ENCODE results near the gene MEX3D.
"Not testable (repeated sequence)": the region's sequence is repeated elsewhere in the genome, so short reads cannot be mapped to it uniquely, and the experiment has no call there.

Gene MEX3D

GRCh38 chr19:1571358-1571757 lies 3.2 kb upstream of the MEX3D start:
- DNase-seq (ENCODE audit: low read depth in 2 of 2) = no peak

DNA sequence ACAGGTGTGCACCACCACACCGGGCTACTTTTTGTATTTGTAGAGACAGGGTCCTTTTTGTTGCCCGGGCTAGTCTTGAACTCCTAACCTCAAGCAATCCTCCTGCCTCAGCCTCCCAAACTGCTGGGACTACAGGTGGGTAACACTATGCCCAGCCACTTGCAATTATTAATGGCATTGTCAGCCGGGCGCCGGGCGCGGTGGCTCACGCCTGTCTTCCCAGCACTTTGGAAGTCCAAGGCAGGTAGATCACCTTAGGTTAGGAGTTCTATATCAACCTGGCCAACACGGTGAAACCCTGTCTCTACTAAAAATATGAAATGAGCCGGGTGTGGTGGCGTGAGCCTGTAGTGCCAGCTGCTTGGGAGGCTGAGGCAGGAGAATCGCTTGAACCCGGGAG lies 2.7 kb upstream of the MEX3D start:
- DNase-seq (ENCODE audit: low read depth in 2 of 2) = no peak

GRCh38 chr19:1569997-1570396 lies 1.9 kb upstream of the MEX3D start:
- no peak for DNase-seq (ENCODE audit: low read depth in 2 of 2)

- no peak for DNase-seq (ENCODE audit: low read depth in 2 of 2)
Measured at GRCh38 chr19:1567848-1568227, 287 bp downstream of the MEX3D start.

DNA sequence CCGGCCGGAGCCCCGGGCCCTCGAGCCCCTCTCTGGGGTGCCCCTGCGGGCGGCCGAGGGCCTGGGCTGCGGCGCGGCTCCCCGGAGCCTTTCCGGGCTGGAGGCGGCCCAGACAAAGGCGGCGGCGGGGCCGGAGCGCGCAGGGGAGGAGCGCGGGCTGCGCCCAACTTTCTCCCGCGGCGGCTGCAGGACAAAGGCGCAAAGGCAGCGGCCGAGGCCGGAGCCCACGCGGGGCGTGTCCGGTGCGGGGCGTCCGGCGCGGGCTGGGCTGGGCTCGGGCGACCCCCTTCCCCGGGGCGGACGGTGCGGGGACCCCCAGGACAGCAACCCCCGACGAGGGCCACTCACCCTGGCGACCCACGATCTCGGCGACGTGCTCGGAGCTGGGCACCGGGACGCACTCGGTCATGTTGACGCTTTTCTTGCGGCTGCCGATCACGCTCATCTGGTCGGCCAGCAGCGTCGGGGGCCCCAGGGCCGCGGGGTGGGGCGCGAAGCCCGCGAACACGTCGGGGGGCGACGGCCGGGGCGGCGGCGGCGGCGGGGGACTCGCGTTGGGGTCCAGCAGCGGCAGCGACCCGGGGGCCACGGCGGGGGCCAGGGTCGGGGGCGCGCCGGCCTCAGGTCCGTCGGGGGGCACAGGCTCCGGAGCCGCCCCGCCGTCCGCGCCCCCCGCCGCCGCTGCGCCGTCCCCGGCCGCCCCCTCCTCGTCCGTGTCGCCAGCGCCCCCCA lies 843 bp downstream of the MEX3D start:
- no peak for DNase-seq (ENCODE audit: low read depth in 2 of 2)

DNA sequence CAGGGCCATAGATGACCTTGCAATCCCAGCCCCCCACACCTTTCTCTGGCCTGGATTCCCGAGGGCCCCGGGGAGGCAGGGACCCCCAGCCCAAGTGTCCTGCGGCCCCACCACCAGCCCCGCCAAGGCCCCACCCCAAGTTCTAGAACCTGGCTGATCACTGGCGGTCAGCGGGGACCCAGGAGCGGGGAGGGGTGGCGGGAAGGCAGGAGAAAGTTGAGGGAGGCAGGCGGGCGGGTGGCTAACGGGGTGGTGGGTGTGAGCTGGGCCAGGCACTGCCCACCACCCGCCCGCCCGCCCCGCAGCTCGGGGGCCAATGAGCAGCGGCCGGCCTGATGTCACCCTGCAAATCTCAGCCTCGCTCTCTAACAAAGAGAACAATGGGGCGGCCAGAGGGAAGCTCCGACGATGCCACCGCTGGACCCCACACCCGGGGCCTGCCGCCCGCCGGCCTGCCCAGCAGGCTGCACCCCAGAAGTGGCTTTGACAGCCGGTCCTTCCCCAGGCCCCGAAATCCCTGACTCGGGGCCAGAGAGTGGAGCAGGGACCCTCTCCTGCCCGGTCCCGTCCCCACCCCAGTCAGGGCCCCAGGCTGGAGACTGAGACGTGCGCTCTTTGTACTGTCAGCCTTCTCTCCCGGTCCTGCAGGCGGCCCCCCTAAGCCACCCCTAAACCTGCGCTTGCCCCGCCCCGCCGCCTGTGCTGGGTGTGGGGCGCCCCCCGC lies 1.6 kb downstream of the MEX3D start:
- DNase-seq (ENCODE audit: low read depth in 2 of 2) = no peak

DNA sequence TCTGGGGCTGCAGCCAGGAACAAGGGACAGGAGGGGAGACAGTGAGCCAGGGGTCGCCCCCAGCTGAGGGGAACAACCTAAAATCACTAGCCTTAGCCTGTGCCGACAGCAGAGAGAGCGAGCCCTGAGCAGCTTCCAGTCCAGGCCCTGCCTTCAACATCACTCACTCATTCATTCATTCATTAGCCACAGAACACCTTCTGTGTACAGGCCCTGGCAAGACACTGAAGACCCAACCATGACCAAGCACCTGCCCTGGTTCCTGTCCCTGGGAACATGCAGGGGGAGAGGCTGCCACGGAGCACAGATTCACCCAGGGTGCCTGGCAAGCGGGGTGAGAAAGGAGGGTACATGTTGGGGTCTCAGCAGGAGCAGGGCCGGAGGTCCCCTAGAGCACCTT lies 4.9 kb downstream of the MEX3D start:
- DNase-seq (ENCODE audit: low read depth in 2 of 2) = no peak

DNA sequence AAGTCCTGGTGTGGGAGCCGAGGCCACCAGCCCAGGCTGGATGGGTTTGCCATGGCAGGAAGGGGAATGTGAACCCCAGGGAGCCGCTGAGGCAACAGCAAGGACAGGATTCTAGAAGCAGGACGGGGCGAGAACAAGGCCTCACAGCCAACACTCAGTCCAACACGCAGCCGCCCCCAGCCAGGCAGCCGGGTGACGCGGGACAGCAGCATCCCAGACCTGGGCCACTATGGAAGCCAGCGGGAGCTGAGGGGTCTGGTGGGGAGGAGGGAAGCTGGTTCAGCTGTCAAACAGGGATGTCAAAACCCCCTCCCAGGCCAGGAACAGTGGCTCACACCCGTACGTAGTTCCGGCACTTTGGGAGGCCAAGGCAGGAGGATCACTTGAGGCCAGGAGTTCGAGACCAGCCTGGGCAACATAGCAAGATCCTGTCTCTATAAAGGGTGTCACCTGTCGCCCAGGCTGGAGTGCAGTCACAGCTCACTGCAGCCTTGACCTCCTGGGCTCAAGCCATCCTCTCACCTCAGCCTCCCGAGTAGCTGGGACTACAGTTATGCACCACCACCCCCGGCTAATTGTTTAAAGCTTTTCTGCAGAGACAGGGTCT lies 6.8 kb downstream of the MEX3D start:
- DNase-seq (ENCODE audit: low read depth in 2 of 2) = no peak

- no peak for DNase-seq (ENCODE audit: low read depth in 2 of 2)
Measured at GRCh38 chr19:1560286-1560882, 7.7 kb downstream of the MEX3D start.

DNA sequence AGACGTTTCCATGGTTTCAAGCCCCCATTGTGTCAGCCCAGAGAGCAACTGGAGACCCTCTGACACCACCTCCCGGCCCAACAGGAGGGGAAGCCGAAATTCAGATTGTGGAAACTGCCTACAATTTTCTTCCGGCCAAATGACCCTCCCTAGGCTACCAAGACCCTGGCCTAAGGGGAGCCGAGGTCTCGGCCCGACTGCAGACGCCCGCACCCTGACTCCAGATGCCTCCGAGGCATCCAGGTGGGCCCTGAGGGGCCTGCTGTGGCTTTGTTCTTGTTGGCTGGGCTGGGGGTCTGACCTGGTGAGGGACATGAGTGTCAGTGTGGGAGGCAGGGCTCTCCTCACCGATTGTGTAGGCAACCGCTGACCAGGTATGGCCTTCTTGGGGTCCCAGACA lies 9.6 kb downstream of the MEX3D start:
- no peak for DNase-seq (ENCODE audit: low read depth in 2 of 2)

DNA sequence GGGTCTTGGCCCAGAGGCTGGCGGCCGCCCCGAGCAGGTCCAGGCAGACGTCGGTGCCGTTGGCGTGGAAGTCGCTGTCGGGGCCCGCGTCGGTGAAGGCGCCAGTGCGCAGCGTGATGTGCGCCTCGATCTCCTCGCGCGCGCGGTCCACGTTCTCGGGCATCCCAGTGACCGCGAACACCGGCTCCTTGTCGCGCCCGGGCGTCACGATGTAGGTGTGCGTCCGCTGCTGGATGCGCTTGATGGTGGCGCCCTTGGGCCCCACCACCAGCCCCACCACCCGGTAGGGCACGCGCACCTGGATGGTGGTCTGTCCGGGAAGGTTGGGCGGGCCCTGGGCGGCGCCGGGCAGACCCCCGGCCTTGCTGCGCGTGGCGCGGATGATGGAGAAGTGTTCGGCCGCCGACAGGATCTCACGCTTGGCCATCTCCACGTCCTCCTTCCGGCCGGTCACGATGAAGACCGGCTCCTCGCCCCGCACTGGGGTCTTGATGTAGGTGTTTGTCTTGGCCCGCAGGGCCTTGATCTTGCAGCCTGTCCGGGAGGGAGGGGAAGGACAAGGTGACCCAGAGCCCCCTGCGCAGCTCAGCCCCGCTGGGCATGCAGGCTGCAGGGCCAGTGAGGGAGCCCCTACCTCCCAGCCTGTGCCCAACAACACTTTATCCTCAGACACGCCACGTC lies 11.6 kb downstream of the MEX3D start:
- DNase-seq (ENCODE audit: low read depth in 2 of 2) = no peak

DNA sequence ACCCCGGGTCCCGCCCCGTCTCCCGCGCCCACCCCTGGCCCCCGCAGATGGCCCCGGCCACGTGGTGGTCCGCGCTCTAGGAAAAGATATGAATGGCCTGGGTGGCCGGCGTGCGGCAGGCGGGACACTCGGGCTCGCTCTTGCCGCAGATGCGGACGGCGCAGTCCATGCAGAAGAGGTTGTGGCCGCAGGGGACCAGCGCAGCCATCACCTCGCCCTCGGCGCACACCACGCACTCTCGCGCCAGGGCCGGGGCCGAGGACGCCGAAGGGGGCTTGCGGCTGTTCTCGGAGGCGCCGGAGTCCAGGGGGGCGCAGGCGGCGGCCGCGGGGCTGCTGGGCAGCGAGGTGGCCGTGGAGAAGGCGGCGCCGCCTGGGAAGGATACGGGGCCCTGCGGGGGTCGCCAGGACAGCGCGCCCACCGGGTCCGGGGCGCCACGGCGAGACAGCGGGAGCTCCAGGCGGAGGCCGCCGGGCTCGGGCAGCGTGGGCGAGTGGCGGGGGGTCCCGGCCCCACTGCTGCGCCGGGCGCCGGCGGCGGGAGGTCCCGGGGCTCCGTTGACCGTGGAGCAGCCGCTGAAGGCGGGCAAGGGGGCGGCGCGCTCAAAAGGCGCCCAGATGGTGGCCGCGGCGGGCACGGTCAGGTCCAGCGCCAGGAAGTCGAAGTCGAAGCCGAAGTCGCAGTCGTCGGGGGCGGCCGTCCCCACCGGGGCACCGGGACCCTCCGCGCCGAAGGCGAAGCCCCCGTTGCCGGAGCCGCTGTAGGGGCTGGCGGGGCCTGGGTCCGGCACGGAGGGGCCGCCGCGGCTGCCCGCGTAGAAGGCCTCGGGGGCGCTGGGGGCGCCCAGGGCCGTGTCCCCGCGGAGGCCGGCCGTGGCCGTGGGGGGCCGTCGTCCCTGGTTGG lies 12.4 kb downstream of the MEX3D start:
- DNase-seq (ENCODE audit: low read depth in 2 of 2) = no peak

DNA sequence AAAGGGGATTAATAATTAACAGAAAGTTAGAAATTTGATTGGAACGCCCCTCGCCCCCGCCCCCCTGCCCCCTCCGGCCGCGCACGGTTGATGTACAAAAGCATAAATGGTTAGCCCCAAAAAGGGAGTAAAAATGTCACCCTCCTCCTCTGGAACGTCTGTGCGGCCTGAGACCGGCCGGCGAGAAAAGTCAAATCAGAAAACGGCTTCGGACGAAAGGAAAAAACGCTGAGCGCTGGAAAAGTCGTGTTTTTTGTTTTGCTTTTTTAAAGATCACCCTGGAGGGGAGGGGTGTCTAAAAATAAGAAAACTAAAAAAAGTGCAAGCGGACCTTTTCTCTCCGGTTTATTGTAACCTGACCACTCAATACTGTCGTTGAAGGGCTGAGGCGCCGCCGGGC lies 13.2 kb downstream of the MEX3D start:
- DNase-seq (ENCODE audit: low read depth in 2 of 2) = no peak

GRCh38 chr19:1553415-1553814 lies 14.7 kb downstream of the MEX3D start:
- no peak for DNase-seq (ENCODE audit: low read depth in 2 of 2)

DNA sequence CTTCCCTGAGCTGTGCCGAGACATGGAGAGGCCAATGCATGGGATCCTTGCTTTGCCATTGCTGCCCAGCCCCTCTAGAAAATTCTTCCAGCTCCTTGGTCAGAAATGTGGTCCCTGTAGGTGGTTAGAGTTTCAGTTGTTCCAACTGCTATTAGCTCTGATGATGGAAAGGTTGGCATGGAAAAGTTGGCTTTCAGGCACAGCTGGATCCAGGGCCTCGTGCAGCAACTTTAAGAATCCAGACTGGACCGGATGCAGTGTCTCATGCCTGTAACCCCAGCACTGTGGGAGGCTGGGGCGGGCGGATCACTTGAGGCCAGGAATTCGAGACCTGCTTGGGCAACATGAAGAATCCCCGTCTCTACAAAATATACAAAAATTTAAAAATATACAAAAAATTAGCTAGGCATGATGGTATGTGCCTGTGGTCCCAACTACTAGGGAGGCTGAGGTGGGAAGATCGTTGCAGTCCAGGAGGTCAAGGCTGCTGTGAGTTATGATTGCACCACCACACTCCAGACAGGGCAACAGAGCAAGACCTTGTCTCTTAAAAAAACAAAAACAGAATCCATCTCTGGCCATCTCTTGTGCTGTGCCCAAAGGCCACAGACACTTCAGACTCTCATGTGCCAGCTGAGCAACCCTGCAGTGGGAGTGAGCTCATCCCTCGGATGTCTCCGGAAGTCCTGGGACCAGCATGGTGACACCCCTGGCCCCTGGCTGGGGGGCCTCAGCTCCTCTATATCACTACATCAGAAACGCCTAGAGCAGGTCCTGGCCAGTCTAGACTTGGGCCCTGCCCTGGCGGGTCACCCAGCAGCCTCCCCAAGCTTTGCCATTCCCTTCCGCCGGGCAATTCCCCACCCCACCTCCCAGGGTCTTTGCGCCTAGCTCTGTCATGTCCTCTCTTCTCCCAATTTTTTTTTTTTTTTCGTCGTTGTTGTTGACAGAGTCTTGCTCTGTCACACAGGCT lies 16.8 kb downstream of the MEX3D start:
- DNase-seq (ENCODE audit: low read depth in 2 of 2) = no peak

GRCh38 chr19:1549332-1549945 lies 18.7 kb downstream of the MEX3D start:
- no peak for DNase-seq (ENCODE audit: low read depth in 2 of 2)

DNA sequence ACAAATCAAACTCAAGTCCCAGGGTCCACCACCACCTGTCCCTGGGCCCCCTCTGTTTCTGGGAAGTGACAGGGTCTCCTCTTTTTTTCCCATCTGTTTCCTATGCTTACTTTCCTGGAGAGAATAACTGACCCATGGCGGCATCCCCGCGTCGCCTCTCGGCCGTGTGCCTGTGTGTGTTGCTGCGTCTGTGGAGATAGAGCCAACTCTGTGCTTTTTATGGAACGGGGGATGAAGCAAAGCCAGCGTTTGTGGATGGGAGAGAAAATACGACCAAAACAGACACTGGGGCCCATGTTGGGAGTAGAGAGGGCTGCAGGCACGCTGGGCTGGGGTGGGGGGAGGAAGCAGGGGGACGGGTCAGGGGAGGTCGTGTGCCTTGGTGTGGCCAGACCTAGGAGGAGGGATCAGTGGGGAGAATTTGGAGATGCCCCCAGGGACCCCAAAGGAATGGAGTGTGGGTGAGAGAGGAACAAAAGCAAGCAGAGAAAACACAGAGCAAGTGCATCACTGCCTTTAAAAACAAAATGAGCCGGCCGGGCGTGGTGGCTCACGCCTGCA lies 27.7 kb downstream of the MEX3D start:
- no peak for DNase-seq (ENCODE audit: low read depth in 2 of 2)

DNA sequence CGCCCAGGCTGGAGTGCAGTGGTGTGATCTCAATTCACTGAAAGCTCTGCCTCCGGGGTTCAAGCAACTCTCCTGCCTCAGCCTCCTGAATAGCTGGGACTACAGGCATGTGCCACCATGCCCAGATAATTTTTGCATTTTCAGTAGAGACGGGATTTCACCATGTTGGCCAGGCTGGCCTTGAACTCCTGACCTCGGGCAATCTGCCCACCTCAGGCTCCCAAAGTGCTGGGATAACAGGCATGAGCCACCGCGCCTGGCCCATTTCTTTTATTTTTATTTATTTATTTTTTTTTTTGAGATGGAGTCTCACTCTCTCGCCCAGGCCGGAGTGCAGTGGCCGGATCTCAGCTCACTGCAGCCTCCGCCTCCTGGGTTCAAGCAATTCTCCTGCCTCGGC lies 28.4 kb downstream of the MEX3D start:
- not testable (repeated sequence) for DNase-seq (ENCODE audit: low read depth in 2 of 2)

DNA sequence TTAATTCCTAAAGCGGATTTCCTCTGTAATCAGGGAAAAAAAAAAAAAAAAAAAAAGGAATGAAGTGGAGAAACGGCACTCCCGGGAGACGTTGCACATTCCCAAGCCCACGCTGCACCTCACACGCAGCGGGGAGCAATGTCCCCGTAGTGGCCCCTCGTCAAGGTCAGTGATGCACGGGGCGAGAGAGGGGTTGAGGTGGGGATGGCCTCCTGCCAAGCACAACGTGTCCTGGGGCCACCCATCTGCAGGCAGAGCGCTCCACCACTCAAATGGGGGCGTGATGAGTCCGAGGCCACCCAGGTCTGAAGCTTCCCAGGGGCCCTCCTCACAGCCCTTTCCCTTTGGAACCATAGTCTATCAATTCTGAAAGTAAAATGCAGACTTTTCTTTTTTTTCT lies 29.1 kb downstream of the MEX3D start:
- DNase-seq (ENCODE audit: low read depth in 2 of 2) = no peak

Measured in stimulated activated CD4-positive, alpha-beta T cell treated with anti-CD3 and anti-CD28 coated beads, Interleukin-1b, Interleukin-23, amount 100 ng/mL, for 1 hour (primary cell).